ENCODE measurements around the gene FZR1. TPM values are rescaled to one million over a fixed set of nuclear protein-coding genes. Genes with fewer than 3 reads are reported as not detected.

The FZR1 gene
- total and polyA plus RNA-seq, 2 of the 13 experiments (the other 11 are each of a cell fraction or from before 2014, with no cell fraction given): 29.0 to 30.8 TPM

- in situ Hi-C loops (cut with HindIII; ENCODE audit: extremely low pct_ligation_motif_present, low pct_unique_long_range_greater_than_20kb): no loop called here
- WGBS (ENCODE audit: low lambda C conversion rate): 97% methylated on average over 30 of the region's 32 CpGs
- H4K20me1 ChIP-seq (ENCODE audit: insufficient read depth, low read length): no peaks in the 10 kb centered on the region
- no peak for TF ChIP-seq PBX2 (CRISPR knock-in tag; IDR thresholded peaks at IDR 0.05)
- TF ChIP-seq ATAD3A (CRISPR knock-in tag; IDR thresholded peaks at IDR 0.05): no peak
- TF ChIP-seq HBP1 (CRISPR knock-in tag; IDR thresholded peaks at IDR 0.05; ENCODE audit: low read depth): no peak
- TF ChIP-seq MAFG (CRISPR knock-in tag; IDR thresholded peaks at IDR 0.05): no peak
- TF ChIP-seq ISL2 (CRISPR knock-in tag; IDR thresholded peaks at IDR 0.05): no peak
- no peak for TF ChIP-seq FOXP1 (IDR thresholded peaks at IDR 0.05)
- TF ChIP-seq FOXP1 (CRISPR knock-in tag; IDR thresholded peaks at IDR 0.05): no peak
- peak; percentile 37 for TF ChIP-seq AGO2 (optimal IDR thresholded peaks at IDR 0.05; ENCODE audit: low read depth, low read length)
- TF ChIP-seq MXD1 (CRISPR knock-in tag; IDR thresholded peaks at IDR 0.05): no peak
- TF ChIP-seq GPN1 (CRISPR knock-in tag; IDR thresholded peaks at IDR 0.05; ENCODE audit: borderline replicate concordance): no peak
- TF ChIP-seq ZNF318 (CRISPR knock-in tag; IDR thresholded peaks at IDR 0.05): no peak
Measured at GRCh38 chr19:3496392-3497273, 9.5 kb upstream of the FZR1 start.

More at GRCh38 chr19:3496392-3497273, 9.5 kb upstream of the FZR1 start:
- FAIRE-seq (no peak), ATAC-seq (no peak), DNase-seq (ENCODE audit: low spot score) (no peak)
- no peaks in the 10 kb centered on the region for H3K9me3 ChIP-seq (ENCODE audit: low read length)
- H3K9ac ChIP-seq (ENCODE audit: insufficient read depth, low read depth, low read length): no peak overlapping the region
- H3K36me3 ChIP-seq (replicated peaks in 1 of 2; ENCODE audit: control insufficient read depth in 1 of 2, insufficient read depth in 2 of 2, low read length in 2 of 2): peaks cover 9 to 48% of the 10 kb centered on the region in 2 experiments; a peak in 4 of 5 replicates
- no peak overlapping the region for H2AFZ ChIP-seq (ENCODE audit: low read length)
- no peak overlapping the region for H3K4me2 ChIP-seq (ENCODE audit: low read depth, low read length)
- intact Hi-C loops (cut with micrococcal nuclease; ENCODE audit: unreplicated experiment): no loop called here
- H3K27me3 ChIP-seq (ENCODE audit: control insufficient read depth in 1 of 2, insufficient read depth in 2 of 2, low read length in 2 of 2): no peaks in the 10 kb centered on the region; a peak in 2 of 5 replicates
- no TSS peak for BruUV-seq (replicated peaks)
- CTCF ChIA-PET (ENCODE audit: low intra/inter-chr PET ratio, low total read pairs): no interaction called here
- peaks cover 27% of the 10 kb centered on the region for H3K79me2 ChIP-seq (ENCODE audit: insufficient read depth, low read length)
- H3K27ac ChIP-seq (ENCODE audit: extremely low read length, insufficient read depth, low read length): no peak overlapping the region
- POLR2A ChIA-PET: no interaction called here
- H3K4me1 ChIP-seq (ENCODE audit: insufficient read depth, low read length): peaks cover 33% of the 10 kb centered on the region
- H3K4me3 ChIP-seq (replicated peaks in 1 of 3; ENCODE audit: insufficient read depth in 1 of 3, low read depth in 2 of 3, low read length in 3 of 3): no peak overlapping the region

Measured in HepG2 (cell line).